OCI-LY1 (cell line): ENCODE measurements around the gene PDE1A.

ENCODE experiments used
- H2AFZ ChIP-seq: fragments of 200-600 bp; sonication (generic), shearing (Covaris generic); 2 replicates; pipeline ENCODE4 v1.6.0; 2014; ENCODE audit warnings: antibody characterized with exemption, mild to moderate bottlenecking, low read length
- H3F3A ChIP-seq: fragments of 200-600 bp; sonication (generic), shearing (Covaris generic); 2 replicates; pipeline ENCODE4 v1.6.0; 2014; ENCODE audit warnings: mild to moderate bottlenecking, antibody characterized with exemption, low read length, moderate library complexity; ENCODE audit not compliant: insufficient read depth
- H3K27ac ChIP-seq: fragments of 200-600 bp; sonication (generic); 2 replicates; pipeline ENCODE4 v1.5.1; 2014; ENCODE audit warnings: low read length, mixed run types, mild to moderate bottlenecking, low read depth; ENCODE audit not compliant: poor library complexity, severe bottlenecking
- H3K27me3 ChIP-seq: fragments of 200-600 bp; sonication (generic); 2 replicates; pipeline ENCODE4 v1.6.0; 2014; ENCODE audit warnings: antibody characterized with exemption, mild to moderate bottlenecking, low read length, moderate library complexity; ENCODE audit not compliant: insufficient read depth
- H3K36me3 ChIP-seq: fragments of 200-600 bp; sonication (generic); 2 replicates; pipeline ENCODE4 v1.6.1; 2014; ENCODE audit warnings: mild to moderate bottlenecking, antibody characterized with exemption, low read length, moderate library complexity, mixed read lengths; ENCODE audit not compliant: insufficient read depth
- H3K4me1 ChIP-seq: fragments of 200-600 bp; sonication (generic); 2 replicates; pipeline ENCODE4 v1.5.1; 2014; ENCODE audit warnings: mild to moderate bottlenecking, low read length, moderate library complexity; ENCODE audit not compliant: insufficient read depth, severe bottlenecking
- H3K4me2 ChIP-seq: fragments of 200-600 bp; sonication (generic), shearing (Covaris generic); 2 replicates; pipeline ENCODE4 v1.6.1; 2014; ENCODE audit warnings: low read length
- H3K4me3 ChIP-seq: fragments of 200-600 bp; sonication (generic); 2 replicates; pipeline ENCODE4 v1.5.1; 2014; ENCODE audit warnings: low read length, low read depth, mild to moderate bottlenecking, mixed read lengths; ENCODE audit not compliant: poor library complexity, severe bottlenecking
- H3K79me2 ChIP-seq: fragments of 200-600 bp; shearing (Covaris generic); 2 replicates; pipeline ENCODE4 v1.6.1; 2016; ENCODE audit warnings: mixed run types, low read length, mixed read lengths; ENCODE audit not compliant: insufficient read depth
- H3K9ac ChIP-seq: fragments of 200-600 bp; sonication (generic), shearing (Covaris generic); 2 replicates; pipeline ENCODE4 v1.6.1; 2014; ENCODE audit warnings: mild to moderate bottlenecking, low read length, mixed read lengths
- H3K9me2 ChIP-seq: fragments of 200-600 bp; sonication (generic), shearing (Covaris generic); 2 replicates; pipeline ENCODE4 v1.6.1; 2014; ENCODE audit warnings: low read depth, mild to moderate bottlenecking, low read length, mixed read lengths
- H3K9me3 ChIP-seq: fragments of 200-600 bp; shearing (Covaris generic); 2 replicates; pipeline ENCODE4 v1.6.1; 2014; ENCODE audit warnings: low read length, mixed read lengths
- H4K20me1 ChIP-seq: fragments of 200-600 bp; sonication (generic), shearing (Covaris generic); 2 replicates; pipeline ENCODE4 v1.6.0; 2016; ENCODE audit warnings: mild to moderate bottlenecking, low read length; ENCODE audit not compliant: insufficient read depth
- EZH2 ChIP-seq: fragments of 200-600 bp; sonication (generic), shearing (Covaris generic); IDR thresholded peaks from 2 replicates; pipeline ENCODE4 v1.8.0; 2017; ENCODE audit warnings: borderline replicate concordance, mixed run types, mild to moderate bottlenecking, antibody characterized with exemption, low read length, moderate library complexity, mixed read lengths
- TF ChIP-seq, protein P1 (sequence below): fragments of 200-600 bp; sonication (generic), shearing (Covaris generic); IDR thresholded peaks from 2 replicates; pipeline ENCODE4 v1.5.1; 2017; ENCODE audit warnings: mild to moderate bottlenecking, antibody characterized with exemption, low read length, moderate library complexity, mixed read lengths

The PDE1A gene

DNA sequence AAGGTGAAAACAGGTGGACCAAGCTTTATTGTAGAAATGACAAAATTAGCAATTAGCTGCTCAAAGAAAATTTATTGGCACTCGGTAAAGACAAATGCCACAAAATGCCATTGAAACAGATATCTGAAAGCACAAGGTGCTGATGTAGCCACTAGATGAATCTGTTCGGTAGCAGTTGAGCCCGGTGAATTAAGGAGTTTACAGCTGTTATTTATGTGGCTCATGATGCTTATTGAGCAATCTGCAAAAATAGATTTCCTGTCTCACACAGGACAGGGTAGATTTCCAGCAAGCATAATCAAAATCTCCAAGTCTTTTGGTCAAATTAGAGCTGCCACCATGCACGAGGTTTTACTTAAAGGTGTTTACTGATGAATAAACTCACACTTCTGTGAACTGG is 259.0 kb downstream of the PDE1A start:
- H4K20me1 ChIP-seq, result no peaks in the 10 kb centered on the region
- no peak overlapping the region for H3K9ac ChIP-seq
- H3K4me1 ChIP-seq, result no peaks in the 10 kb centered on the region
- TF ChIP-seq, protein P1, sequence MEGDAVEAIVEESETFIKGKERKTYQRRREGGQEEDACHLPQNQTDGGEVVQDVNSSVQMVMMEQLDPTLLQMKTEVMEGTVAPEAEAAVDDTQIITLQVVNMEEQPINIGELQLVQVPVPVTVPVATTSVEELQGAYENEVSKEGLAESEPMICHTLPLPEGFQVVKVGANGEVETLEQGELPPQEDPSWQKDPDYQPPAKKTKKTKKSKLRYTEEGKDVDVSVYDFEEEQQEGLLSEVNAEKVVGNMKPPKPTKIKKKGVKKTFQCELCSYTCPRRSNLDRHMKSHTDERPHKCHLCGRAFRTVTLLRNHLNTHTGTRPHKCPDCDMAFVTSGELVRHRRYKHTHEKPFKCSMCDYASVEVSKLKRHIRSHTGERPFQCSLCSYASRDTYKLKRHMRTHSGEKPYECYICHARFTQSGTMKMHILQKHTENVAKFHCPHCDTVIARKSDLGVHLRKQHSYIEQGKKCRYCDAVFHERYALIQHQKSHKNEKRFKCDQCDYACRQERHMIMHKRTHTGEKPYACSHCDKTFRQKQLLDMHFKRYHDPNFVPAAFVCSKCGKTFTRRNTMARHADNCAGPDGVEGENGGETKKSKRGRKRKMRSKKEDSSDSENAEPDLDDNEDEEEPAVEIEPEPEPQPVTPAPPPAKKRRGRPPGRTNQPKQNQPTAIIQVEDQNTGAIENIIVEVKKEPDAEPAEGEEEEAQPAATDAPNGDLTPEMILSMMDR, result no peak
- no peak for TF ChIP-seq EZH2
- H3K9me3 ChIP-seq, result no peaks in the 10 kb centered on the region
- H3F3A ChIP-seq, result no peaks in the 10 kb centered on the region
- H3K27ac ChIP-seq, result no peak overlapping the region
- H3K4me3 ChIP-seq, result no peak overlapping the region
- H2AFZ ChIP-seq, result no peak overlapping the region
- no peak overlapping the region for H3K4me2 ChIP-seq
- H3K79me2 ChIP-seq, result no peaks in the 10 kb centered on the region
- no peaks in the 10 kb centered on the region for H3K36me3 ChIP-seq
- H3K9me2 ChIP-seq, result no peaks in the 10 kb centered on the region
- H3K27me3 ChIP-seq, result no peaks in the 10 kb centered on the region

DNA sequence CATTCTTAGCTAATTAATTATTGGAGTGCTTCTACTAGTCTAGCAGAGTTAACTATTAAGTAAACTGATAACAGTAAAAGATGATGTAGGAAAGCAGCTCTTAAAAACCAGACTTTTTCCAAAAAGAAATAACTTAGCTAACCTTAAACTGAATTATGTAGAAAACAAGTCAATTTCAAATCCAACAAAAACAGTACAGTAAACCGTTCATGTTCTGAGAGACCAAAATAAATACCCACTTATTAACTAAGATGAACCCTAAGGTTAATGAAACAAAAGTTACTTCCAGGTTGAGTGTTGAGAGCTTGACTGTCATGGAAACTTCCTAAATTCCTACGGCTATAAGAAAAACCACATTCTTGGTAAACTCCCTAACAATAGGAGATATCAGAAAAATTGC is 260.0 kb downstream of the PDE1A start:
- Histone ChIP-seq H3K9ac (no peak overlapping the region), H2AFZ (no peak overlapping the region), H3K27ac (no peak overlapping the region), H3K27me3 (no peaks in the 10 kb centered on the region), H3K9me3 (no peaks in the 10 kb centered on the region), H3K36me3 (no peaks in the 10 kb centered on the region), H3K9me2 (no peaks in the 10 kb centered on the region), H4K20me1 (no peaks in the 10 kb centered on the region), H3K4me3 (no peak overlapping the region), H3K4me1 (no peaks in the 10 kb centered on the region), H3K4me2 (no peak overlapping the region), H3F3A (no peaks in the 10 kb centered on the region), H3K79me2 (no peaks in the 10 kb centered on the region)
- no peak for TF ChIP-seq EZH2
- TF ChIP-seq, protein P1, result no peak

DNA sequence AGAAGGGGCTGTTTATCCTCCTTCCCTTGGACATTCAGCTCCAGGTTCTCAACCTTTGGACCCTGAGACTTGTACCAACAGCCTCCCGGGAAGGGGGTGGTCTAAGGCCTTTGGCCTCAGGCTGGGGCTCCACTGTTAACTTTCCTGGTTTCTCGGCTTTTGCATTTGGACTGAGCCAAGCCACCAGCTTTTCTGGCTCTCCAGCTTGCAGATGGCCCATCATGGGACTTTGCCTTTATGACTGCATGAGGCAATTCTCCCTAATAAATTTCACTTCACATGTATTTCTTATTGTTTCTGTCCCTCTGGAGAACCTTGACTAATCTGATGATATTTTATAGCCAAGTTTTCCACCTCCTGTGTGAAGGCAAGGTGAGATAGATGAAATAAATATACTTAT is 260.4 kb downstream of the PDE1A start:
- H3K9ac ChIP-seq, result no peak overlapping the region
- H3K9me3 ChIP-seq, result no peaks in the 10 kb centered on the region
- no peak overlapping the region for H3K4me2 ChIP-seq
- no peaks in the 10 kb centered on the region for H3K9me2 ChIP-seq
- H3K27me3 ChIP-seq, result no peaks in the 10 kb centered on the region
- no peaks in the 10 kb centered on the region for H4K20me1 ChIP-seq
- no peak overlapping the region for H3K27ac ChIP-seq
- TF ChIP-seq EZH2, result no peak
- TF ChIP-seq, protein P1, result no peak
- no peak overlapping the region for H2AFZ ChIP-seq
- H3F3A ChIP-seq, result no peaks in the 10 kb centered on the region
- no peaks in the 10 kb centered on the region for H3K4me1 ChIP-seq
- H3K4me3 ChIP-seq, result no peak overlapping the region
- no peaks in the 10 kb centered on the region for H3K79me2 ChIP-seq
- no peaks in the 10 kb centered on the region for H3K36me3 ChIP-seq
